Stomach (tissue), 4 donors: ENCODE data around the gene ZNF282.

Source experiments
- EP300 ChIP-seq: sonication (generic); formaldehyde crosslinking; IDR thresholded peaks from one replicate; pipeline ENCODE4 v1.6.1; 2017; ENCODE audit warnings: antibody characterized with exemption
- POLR2AphosphoS5 ChIP-seq, 3 donors: sonication (generic); formaldehyde crosslinking; IDR thresholded peaks; one replicate each; pipeline ENCODE4 v1.6.1; 2016; ENCODE audit warnings: antibody characterized with exemption in 3 of 3
- TF ChIP-seq, protein P1 (sequence below), 7 experiments: fragments of 450-650 bp in 4 of 7; fragments of 200-600 bp in 3 of 7; sonication (generic) in 3 of 7; IDR thresholded peaks; one replicate each; pipeline ENCODE4 v1.5.1; 2016 to 2019; ENCODE audit warnings: antibody characterized with exemption in 7 of 7, control low read depth in 2 of 7, mild to moderate bottlenecking in 1 of 7

DNA sequence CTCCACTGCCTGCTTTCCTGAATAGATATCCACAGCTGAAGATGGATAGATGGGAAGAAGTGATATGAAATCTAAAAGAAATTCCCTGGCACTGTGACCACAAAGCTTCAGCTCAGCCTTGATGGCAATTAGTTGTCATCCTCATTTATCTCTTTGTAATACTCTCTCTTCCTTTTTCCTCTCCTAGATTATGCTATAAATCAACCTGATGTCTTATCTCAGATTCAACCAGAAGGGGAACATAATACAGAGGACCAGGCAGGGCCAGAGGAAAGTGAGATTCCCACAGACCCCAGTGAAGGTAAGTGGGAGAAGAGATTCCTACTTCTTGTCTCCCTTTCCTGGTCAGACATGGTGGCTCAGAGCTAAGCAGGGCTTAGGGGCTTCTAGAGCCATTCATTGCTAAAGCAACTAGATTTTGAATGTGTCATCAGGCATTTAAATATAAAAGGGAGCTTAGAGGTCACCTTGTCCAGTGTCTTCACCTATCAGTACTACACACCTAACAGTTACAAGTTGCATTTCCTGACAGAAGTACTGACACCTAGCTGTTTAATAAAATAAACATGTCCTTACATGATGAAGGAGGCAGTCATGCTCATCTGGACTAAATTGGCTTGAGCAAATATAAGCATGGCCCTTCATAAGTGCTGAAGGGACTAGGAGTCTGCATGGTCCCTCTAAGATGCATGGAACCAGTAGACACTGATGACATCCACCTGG lies 28.6 kb upstream of the ZNF282 start:
- TF ChIP-seq EP300, result no peak
- TF ChIP-seq, protein P1, sequence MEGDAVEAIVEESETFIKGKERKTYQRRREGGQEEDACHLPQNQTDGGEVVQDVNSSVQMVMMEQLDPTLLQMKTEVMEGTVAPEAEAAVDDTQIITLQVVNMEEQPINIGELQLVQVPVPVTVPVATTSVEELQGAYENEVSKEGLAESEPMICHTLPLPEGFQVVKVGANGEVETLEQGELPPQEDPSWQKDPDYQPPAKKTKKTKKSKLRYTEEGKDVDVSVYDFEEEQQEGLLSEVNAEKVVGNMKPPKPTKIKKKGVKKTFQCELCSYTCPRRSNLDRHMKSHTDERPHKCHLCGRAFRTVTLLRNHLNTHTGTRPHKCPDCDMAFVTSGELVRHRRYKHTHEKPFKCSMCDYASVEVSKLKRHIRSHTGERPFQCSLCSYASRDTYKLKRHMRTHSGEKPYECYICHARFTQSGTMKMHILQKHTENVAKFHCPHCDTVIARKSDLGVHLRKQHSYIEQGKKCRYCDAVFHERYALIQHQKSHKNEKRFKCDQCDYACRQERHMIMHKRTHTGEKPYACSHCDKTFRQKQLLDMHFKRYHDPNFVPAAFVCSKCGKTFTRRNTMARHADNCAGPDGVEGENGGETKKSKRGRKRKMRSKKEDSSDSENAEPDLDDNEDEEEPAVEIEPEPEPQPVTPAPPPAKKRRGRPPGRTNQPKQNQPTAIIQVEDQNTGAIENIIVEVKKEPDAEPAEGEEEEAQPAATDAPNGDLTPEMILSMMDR (IDR thresholded peaks at IDR 0.05), result no peak
- TF ChIP-seq POLR2AphosphoS5 (IDR thresholded peaks at IDR 0.05), result no peak
